MG63 (cell line): ENCODE results near the gene RPLP2. TPM values are rescaled to one million over a fixed set of nuclear protein-coding genes. Genes with fewer than 3 reads are reported as not detected.

Experiments used
- DNase-seq: peaks from one replicate; pipeline ENCODE4 v3.0.0-alpha.2; 2020
- H3K27me3 ChIP-seq: fragments of 250-450 bp; sonication (Bioruptor Pico); 2 replicates; pipeline ENCODE4 v1.5.1; 2020; ENCODE audit warnings: mild to moderate bottlenecking, moderate library complexity
- H3K36me3 ChIP-seq: fragments of 250-450 bp; sonication (Bioruptor Pico); 2 replicates; pipeline ENCODE4 v1.5.1; 2020; ENCODE audit warnings: mild to moderate bottlenecking, moderate library complexity
- H3K4me3 ChIP-seq: fragments of 250-450 bp; sonication (Bioruptor Pico); 2 replicates; pipeline ENCODE4 v1.5.1; 2020; ENCODE audit warnings: mild to moderate bottlenecking, moderate library complexity
- H3K9me3 ChIP-seq: fragments of 250-450 bp; sonication (Bioruptor Pico); 2 replicates; pipeline ENCODE4 v1.5.1; 2020; ENCODE audit warnings: mild to moderate bottlenecking, moderate library complexity
- total RNA-seq: library from RNA; depleted of rRNA; stranded (reverse); fragments of >200 nt; shearing (Covaris generic); gene quantifications from 2 replicates; pipeline ENCODE4 v1.2.3, GENCODE V29; 2014; ENCODE audit warnings: low replicate concordance

Gene RPLP2
- total RNA-seq, 1 experiment from 2014 or later = 770 TPM

GRCh38 chr11:846496-847098, 36.8 kb downstream of the RPLP2 start:
- Histone ChIP-seq H3K27me3 (no peaks in the 10 kb centered on the region), H3K9me3 (no peaks in the 10 kb centered on the region), H3K4me3 (no peak overlapping the region), H3K36me3 (peaks cover 59% of the 10 kb centered on the region)
- no peak for DNase-seq

GRCh38 chr11:847876-848275, 38.1 kb downstream of the RPLP2 start:
- peaks cover 66% of the 10 kb centered on the region for H3K36me3 ChIP-seq
- no peaks in the 10 kb centered on the region for H3K9me3 ChIP-seq
- no peak overlapping the region for H3K4me3 ChIP-seq
- DNase-seq = no peak
- H3K27me3 ChIP-seq = no peaks in the 10 kb centered on the region

GRCh38 chr11:848380-848931, 38.7 kb downstream of the RPLP2 start:
- DNase-seq = no peak
- no peak overlapping the region for H3K4me3 ChIP-seq
- H3K27me3 ChIP-seq = no peaks in the 10 kb centered on the region
- peaks cover 66% of the 10 kb centered on the region for H3K36me3 ChIP-seq
- H3K9me3 ChIP-seq = no peaks in the 10 kb centered on the region

- H3K36me3 ChIP-seq = peaks cover 68% of the 10 kb centered on the region
- no peak overlapping the region for H3K4me3 ChIP-seq
- no peaks in the 10 kb centered on the region for H3K9me3 ChIP-seq
- no peaks in the 10 kb centered on the region for H3K27me3 ChIP-seq
- DNase-seq = no peak
Observed at GRCh38 chr11:849104-849824, 39.5 kb downstream of the RPLP2 start.

- Histone ChIP-seq H3K9me3 (no peaks in the 10 kb centered on the region), H3K4me3 (no peak overlapping the region), H3K36me3 (peaks cover 65% of the 10 kb centered on the region), H3K27me3 (no peaks in the 10 kb centered on the region)
- no peak for DNase-seq
Observed at GRCh38 chr11:849951-850774, 40.4 kb downstream of the RPLP2 start.

GRCh38 chr11:850775-851763, 41.3 kb downstream of the RPLP2 start:
- Histone ChIP-seq H3K4me3 (no peak overlapping the region), H3K36me3 (peaks cover 66% of the 10 kb centered on the region), H3K27me3 (no peaks in the 10 kb centered on the region), H3K9me3 (no peaks in the 10 kb centered on the region)
- DNase-seq = no peak

GRCh38 chr11:852762-853161, 43.0 kb downstream of the RPLP2 start:
- H3K9me3 ChIP-seq = no peaks in the 10 kb centered on the region
- H3K36me3 ChIP-seq = peaks cover 65% of the 10 kb centered on the region
- no peak overlapping the region for H3K4me3 ChIP-seq
- DNase-seq = no peak
- no peaks in the 10 kb centered on the region for H3K27me3 ChIP-seq

GRCh38 chr11:853682-854448, 44.1 kb downstream of the RPLP2 start:
- no peak for DNase-seq
- Histone ChIP-seq H3K4me3 (no peak overlapping the region), H3K36me3 (peaks cover 59% of the 10 kb centered on the region), H3K27me3 (no peaks in the 10 kb centered on the region), H3K9me3 (no peaks in the 10 kb centered on the region)

- H3K4me3 ChIP-seq = no peak overlapping the region
- H3K27me3 ChIP-seq = no peaks in the 10 kb centered on the region
- DNase-seq = no peak
- peaks cover 58% of the 10 kb centered on the region for H3K36me3 ChIP-seq
- H3K9me3 ChIP-seq = no peaks in the 10 kb centered on the region
Observed at GRCh38 chr11:854601-855329, 45.0 kb downstream of the RPLP2 start.

- Histone ChIP-seq H3K9me3 (no peaks in the 10 kb centered on the region), H3K4me3 (no peak overlapping the region), H3K36me3 (peaks cover 60% of the 10 kb centered on the region), H3K27me3 (no peaks in the 10 kb centered on the region)
- DNase-seq = no peak
Observed at GRCh38 chr11:855330-855674, 45.5 kb downstream of the RPLP2 start.

- peaks cover 60% of the 10 kb centered on the region for H3K36me3 ChIP-seq
- no peaks in the 10 kb centered on the region for H3K27me3 ChIP-seq
- H3K9me3 ChIP-seq = no peaks in the 10 kb centered on the region
- no peak overlapping the region for H3K4me3 ChIP-seq
- DNase-seq = no peak
Observed at GRCh38 chr11:855796-856195, 46.0 kb downstream of the RPLP2 start.

- Histone ChIP-seq H3K27me3 (no peaks in the 10 kb centered on the region), H3K4me3 (no peak overlapping the region), H3K9me3 (no peaks in the 10 kb centered on the region), H3K36me3 (peaks cover 57% of the 10 kb centered on the region)
- no peak for DNase-seq
Observed at GRCh38 chr11:856397-856796, 46.6 kb downstream of the RPLP2 start.

- H3K27me3 ChIP-seq = no peaks in the 10 kb centered on the region
- H3K36me3 ChIP-seq = peaks cover 57% of the 10 kb centered on the region
- no peak overlapping the region for H3K4me3 ChIP-seq
- H3K9me3 ChIP-seq = no peaks in the 10 kb centered on the region
- DNase-seq = no peak
Observed at GRCh38 chr11:858053-858761, 48.4 kb downstream of the RPLP2 start.

- H3K4me3 ChIP-seq = no peak overlapping the region
- H3K36me3 ChIP-seq = peaks cover 62% of the 10 kb centered on the region
- no peaks in the 10 kb centered on the region for H3K9me3 ChIP-seq
- no peak for DNase-seq
- H3K27me3 ChIP-seq = no peaks in the 10 kb centered on the region
Observed at GRCh38 chr11:858762-859339, 49.1 kb downstream of the RPLP2 start.
